HEK293T (cell line): ENCODE results near the gene THTPA.

Experiments used
- CTCF ChIA-PET: fragments of 350-600 bp; formaldehyde crosslinking; extraction: SDS; loops from one replicate; lab custom pipeline; 2021; ENCODE audit warnings: antibody characterized with exemption, inconsistent platforms; lab: Yijun Ruan, JAX
- POLR2A ChIA-PET: fragments of 350-600 bp; formaldehyde crosslinking; extraction: SDS; loops from one replicate; lab custom pipeline; 2020; ENCODE audit warnings: antibody characterized with exemption, inconsistent platforms; lab: Yijun Ruan, JAX
- DNase-seq: peaks from one replicate; pipeline ENCODE4 v3.0.0; 2012; ENCODE audit warnings: mixed read lengths; ENCODE audit errors: extremely low spot score
- ARNT ChIP-seq: fragments of 450-650 bp; IDR thresholded peaks from 2 replicates; pipeline ENCODE4 v1.6.1; 2017; ENCODE audit warnings: mild to moderate bottlenecking
- BHLHE40 ChIP-seq: fragments of 450-650 bp; IDR thresholded peaks from 2 replicates; pipeline ENCODE4 v1.6.1; 2016; ENCODE audit warnings: mild to moderate bottlenecking, moderate library complexity, borderline replicate concordance
- CTBP1 ChIP-seq: fragments of 450-650 bp; IDR thresholded peaks from 2 replicates; pipeline ENCODE4 v1.6.1; 2016; ENCODE audit warnings: borderline replicate concordance
- ELF4 ChIP-seq: fragments of 450-650 bp; IDR thresholded peaks from 2 replicates; pipeline ENCODE4 v1.6.1; 2017; ENCODE audit warnings: antibody characterized with exemption
- FOXA1 ChIP-seq: fragments of 450-650 bp; IDR thresholded peaks from 2 replicates; pipeline ENCODE4 v1.6.1; 2016; ENCODE audit warnings: mild to moderate bottlenecking
- FOXK2 ChIP-seq: fragments of 450-650 bp; IDR thresholded peaks from 2 replicates; pipeline ENCODE4 v1.6.1; 2016; ENCODE audit warnings: mild to moderate bottlenecking
- FOXM1 ChIP-seq: fragments of 450-650 bp; IDR thresholded peaks from 2 replicates; pipeline ENCODE4 v1.6.1; 2017; ENCODE audit warnings: mild to moderate bottlenecking, borderline replicate concordance
- HDGF ChIP-seq: fragments of 450-650 bp; IDR thresholded peaks from 2 replicates; pipeline ENCODE4 v1.6.1; 2017; ENCODE audit warnings: antibody characterized with exemption, borderline replicate concordance
- L3MBTL2 ChIP-seq: fragments of 450-650 bp; conservative IDR thresholded peaks from 2 replicates; pipeline ENCODE4 v1.6.1; 2016; ENCODE audit warnings: mild to moderate bottlenecking
- LEF1 ChIP-seq: fragments of 450-650 bp; IDR thresholded peaks from 2 replicates; pipeline ENCODE4 v1.6.1; 2017; ENCODE audit warnings: mild to moderate bottlenecking, borderline replicate concordance
- NFRKB ChIP-seq: fragments of 450-650 bp; IDR thresholded peaks from 2 replicates; pipeline ENCODE4 v1.6.1; 2016; ENCODE audit warnings: mild to moderate bottlenecking, moderate library complexity
- PKNOX1 ChIP-seq: fragments of 450-650 bp; IDR thresholded peaks from 2 replicates; pipeline ENCODE4 v1.6.1; 2016
- SP1 ChIP-seq: fragments of 450-650 bp; IDR thresholded peaks from 2 replicates; pipeline ENCODE4 v1.6.1; 2017
- SUZ12 ChIP-seq: fragments of 450-650 bp; IDR thresholded peaks from 2 replicates; pipeline ENCODE4 v1.6.1; 2016; ENCODE audit warnings: mild to moderate bottlenecking
- TARDBP ChIP-seq: fragments of 450-650 bp; IDR thresholded peaks from 2 replicates; pipeline ENCODE4 v1.6.1; 2016
- ZNF384 ChIP-seq: fragments of 450-650 bp; IDR thresholded peaks from 2 replicates; pipeline ENCODE4 v1.6.1; 2016

The THTPA gene

GRCh38 chr14:23538050-23538718 is 17.9 kb upstream of the THTPA start:
- POLR2A ChIA-PET = interaction anchor here (1.1 to 1.6 kb wide), 4 partner anchors 17 to 27 kb away, joined by 3 to 7 read pairs (median 4); no protein-coding TSS in a partner anchor
- DNase-seq = no peak
- CTCF ChIA-PET = interaction anchor here (0.5 to 1.4 kb wide), 9 partner anchors 8 to 939 kb away, joined by 3 to 6 read pairs (median 4); partner anchors contain the start of gene THTPA
- no peak for TF ChIP-seq FOXA1
- TF ChIP-seq SP1 = no peak
- TF ChIP-seq ARNT = no peak
- no peak for TF ChIP-seq SUZ12
- no peak for TF ChIP-seq FOXK2
- TF ChIP-seq FOXM1 = no peak

- ChIA-PET CTCF (interaction anchor here (0.5 to 2.4 kb wide), 8 partner anchors 9 to 940 kb away, joined by 3 to 6 read pairs (median 4); no protein-coding TSS in a partner anchor), POLR2A (interaction anchor here (1.0 to 1.5 kb wide), 4 partner anchors 17 to 23 kb away, joined by 3 to 7 read pairs (median 4); no protein-coding TSS in a partner anchor)
- no peak for DNase-seq
- TF ChIP-seq ARNT = no peak
- no peak for TF ChIP-seq ELF4
- TF ChIP-seq SUZ12 = no peak
- no peak for TF ChIP-seq LEF1
- no peak for TF ChIP-seq TARDBP
- TF ChIP-seq ZNF384 = no peak
- TF ChIP-seq FOXM1 = no peak
- TF ChIP-seq BHLHE40 = no peak
- no peak for TF ChIP-seq HDGF
- no peak for TF ChIP-seq FOXA1
- TF ChIP-seq PKNOX1 = no peak
- no peak for TF ChIP-seq NFRKB
- no peak for TF ChIP-seq SP1
Measured at GRCh38 chr14:23538785-23539184, 17.3 kb upstream of the THTPA start.

GRCh38 chr14:23539248-23540140 is 16.6 kb upstream of the THTPA start:
- TF ChIP-seq ELF4 (no peak), HDGF (no peak), SP1 (no peak), TARDBP (no peak), FOXK2 (no peak), ARNT (no peak), L3MBTL2 (no peak), BHLHE40 (no peak), PKNOX1 (no peak), ZNF384 (no peak), LEF1 (no peak), SUZ12 (no peak), NFRKB (no peak), FOXA1 (no peak), FOXM1 (no peak), CTBP1 (no peak)
- DNase-seq = peak; percentile 81
- CTCF ChIA-PET = interaction anchor here (1.1 to 2.4 kb wide), 4 partner anchors 9 to 61 kb away, joined by 3 to 6 read pairs (median 4); no protein-coding TSS in a partner anchor
- POLR2A ChIA-PET = interaction anchor here (1.0 to 1.5 kb wide), 4 partner anchors 16 to 22 kb away, joined by 3 to 7 read pairs (median 4); no protein-coding TSS in a partner anchor

DNA sequence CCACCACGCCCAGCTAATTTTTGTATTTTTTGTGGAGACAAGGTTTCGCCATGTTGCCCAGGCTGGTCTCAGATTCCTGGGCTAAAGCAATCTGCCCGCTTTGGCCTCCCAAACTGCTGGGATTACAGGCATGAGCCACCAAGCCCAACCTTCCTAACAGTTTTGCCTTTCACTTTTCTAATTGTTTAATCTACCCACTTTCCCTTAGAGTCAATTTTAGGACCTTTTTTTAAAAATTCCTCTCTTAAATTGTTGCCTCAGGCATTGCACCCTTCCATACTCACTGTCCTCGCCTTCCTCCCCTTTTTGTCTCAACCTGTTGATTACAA is 16.0 kb upstream of the THTPA start:
- CTCF ChIA-PET = interaction anchor here (1.1 to 2.4 kb wide), 2 partner anchors 8 to 62 kb away, joined by 3 to 6 read pairs; no protein-coding TSS in a partner anchor
- POLR2A ChIA-PET = no interaction called here

More for the DNA sequence above, 16.0 kb upstream of the THTPA start:
- TF ChIP-seq FOXK2 (no peak), L3MBTL2 (no peak), SUZ12 (no peak), CTBP1 (no peak), TARDBP (no peak), NFRKB (no peak), ZNF384 (no peak), ARNT (no peak), BHLHE40 (no peak), SP1 (no peak), ELF4 (no peak), LEF1 (no peak), PKNOX1 (no peak), FOXA1 (no peak), FOXM1 (no peak)
- no peak for DNase-seq
